B cell (primary cell): ENCODE results near the gene GALR2.

Source experiments
- CTCF ChIP-seq: fragments of 200-600 bp; IDR thresholded peaks from one replicate; pipeline ENCODE4 v1.8.0; 2022; ENCODE audit warnings: antibody characterized with exemption, mild to moderate bottlenecking
- EZH2 ChIP-seq: IDR thresholded peaks from 2 replicates; pipeline ENCODE4 v1.6.1; 2012; ENCODE audit warnings: borderline replicate concordance, low read depth, mild to moderate bottlenecking, moderate library complexity, low read length; ENCODE audit not compliant: insufficient read depth, poor library complexity, severe bottlenecking

GRCh38 chr17:76046064-76046463, 28.5 kb upstream of the GALR2 start:
- TF ChIP-seq CTCF (no peak), EZH2 (no peak)
